GM12872 (cell line): ENCODE data around the gene MICAL2.

Experiments used
- TF ChIP-seq, protein P1 (sequence below): IDR thresholded peaks from 3 replicates; pipeline ENCODE4 v1.5.1; 2011; ENCODE audit warnings: low read depth, mild to moderate bottlenecking, low read length, moderate library complexity; ENCODE audit not compliant: insufficient read depth

The MICAL2 gene

DNA sequence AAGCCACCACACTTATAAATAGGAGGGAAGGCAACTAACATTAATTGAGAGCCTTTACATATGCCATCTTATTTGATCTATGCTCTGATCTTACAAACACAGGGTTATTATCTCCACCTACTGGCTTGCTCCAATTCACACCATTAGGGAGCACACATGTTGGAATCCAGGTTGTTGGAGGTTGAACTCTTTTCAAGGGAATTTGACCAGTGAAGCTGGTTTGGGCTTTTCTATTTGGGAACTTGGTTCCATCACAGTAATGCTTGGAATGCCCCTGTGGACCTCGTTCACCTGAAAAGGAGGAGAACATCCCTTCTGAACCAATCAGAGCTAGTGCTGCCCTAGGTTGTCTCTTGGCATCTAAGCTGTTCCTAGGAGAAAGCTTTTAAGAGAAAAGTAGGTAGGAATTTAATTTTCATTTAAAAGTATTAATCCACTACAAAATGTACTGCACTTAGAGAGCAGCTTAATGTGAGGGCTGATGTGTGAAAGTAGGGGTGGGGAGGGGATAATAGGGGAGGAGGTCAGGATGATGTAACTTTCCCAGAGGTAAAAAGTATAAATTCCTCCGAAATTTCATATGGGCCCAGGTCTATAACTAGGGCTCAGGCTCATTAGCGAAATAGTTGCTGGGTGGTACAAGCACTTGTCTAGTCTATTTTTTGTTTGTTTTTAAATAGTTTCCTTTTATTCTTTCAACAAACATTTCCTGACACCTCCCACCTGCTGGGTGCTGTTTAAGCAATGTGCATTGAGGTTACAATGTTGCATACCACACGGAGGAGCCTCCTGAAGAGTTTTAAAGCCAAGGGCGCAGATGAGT, 7.6 kb upstream of the MICAL2 start:
- TF ChIP-seq, protein P1, sequence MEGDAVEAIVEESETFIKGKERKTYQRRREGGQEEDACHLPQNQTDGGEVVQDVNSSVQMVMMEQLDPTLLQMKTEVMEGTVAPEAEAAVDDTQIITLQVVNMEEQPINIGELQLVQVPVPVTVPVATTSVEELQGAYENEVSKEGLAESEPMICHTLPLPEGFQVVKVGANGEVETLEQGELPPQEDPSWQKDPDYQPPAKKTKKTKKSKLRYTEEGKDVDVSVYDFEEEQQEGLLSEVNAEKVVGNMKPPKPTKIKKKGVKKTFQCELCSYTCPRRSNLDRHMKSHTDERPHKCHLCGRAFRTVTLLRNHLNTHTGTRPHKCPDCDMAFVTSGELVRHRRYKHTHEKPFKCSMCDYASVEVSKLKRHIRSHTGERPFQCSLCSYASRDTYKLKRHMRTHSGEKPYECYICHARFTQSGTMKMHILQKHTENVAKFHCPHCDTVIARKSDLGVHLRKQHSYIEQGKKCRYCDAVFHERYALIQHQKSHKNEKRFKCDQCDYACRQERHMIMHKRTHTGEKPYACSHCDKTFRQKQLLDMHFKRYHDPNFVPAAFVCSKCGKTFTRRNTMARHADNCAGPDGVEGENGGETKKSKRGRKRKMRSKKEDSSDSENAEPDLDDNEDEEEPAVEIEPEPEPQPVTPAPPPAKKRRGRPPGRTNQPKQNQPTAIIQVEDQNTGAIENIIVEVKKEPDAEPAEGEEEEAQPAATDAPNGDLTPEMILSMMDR, result no peak

DNA sequence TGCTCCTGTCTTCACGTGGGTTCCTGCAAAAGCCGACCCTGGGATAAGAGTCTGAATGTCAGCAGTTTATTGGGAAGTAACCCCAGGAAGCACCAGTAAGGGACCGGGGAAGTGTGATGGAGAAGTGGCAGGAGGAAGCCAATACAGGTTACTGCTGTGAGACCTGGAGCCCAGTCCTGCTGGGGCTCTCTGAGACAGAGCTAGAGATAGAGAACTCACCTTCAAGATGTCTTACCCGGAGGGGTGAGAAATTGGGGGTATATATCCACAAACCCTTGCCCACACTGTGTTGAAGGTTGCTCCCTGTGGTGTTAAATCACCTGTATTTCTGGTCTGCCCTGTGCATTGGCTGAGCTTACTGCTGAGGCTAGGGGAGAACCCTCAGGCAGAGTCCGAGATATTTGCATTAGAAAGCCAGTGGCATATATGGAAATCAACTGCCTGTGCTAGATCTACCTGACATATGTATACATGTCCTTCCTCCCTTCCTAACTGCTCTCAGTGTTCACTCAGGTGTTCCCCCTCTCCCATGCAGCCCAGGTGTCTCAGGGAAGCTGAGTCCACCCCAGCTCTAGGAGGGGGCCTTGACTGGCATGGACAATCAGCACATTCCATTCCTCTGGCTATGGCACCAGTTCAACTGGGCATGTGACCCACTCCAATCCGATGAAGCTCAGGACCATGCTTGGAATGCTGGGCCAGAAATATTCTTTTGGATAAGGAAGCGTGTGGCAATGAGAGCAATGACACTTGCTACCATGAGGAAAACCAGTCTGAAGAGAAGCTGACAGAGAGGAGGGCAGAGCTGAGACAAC, 6.8 kb upstream of the MICAL2 start:
- TF ChIP-seq, protein P1, result no peak

DNA sequence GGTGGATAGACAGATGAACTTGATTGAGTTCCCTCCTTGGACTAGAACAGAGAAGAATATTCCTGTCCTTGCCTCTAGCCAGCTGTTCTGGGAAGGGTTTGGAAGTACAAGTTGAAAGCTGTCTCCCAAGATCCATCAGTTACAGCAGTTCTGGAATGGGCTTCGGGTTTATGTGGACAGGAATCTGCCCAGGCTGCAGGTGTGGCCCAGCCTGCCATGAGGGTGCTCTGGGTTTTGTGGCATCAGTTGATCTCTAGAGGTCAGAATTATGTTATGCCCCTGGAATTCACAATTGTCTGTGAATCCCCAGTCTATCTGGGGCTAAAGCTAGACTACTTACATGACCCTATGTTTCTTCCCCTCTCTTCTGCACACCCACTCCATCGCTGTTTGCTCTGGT, 4.9 kb upstream of the MICAL2 start:
- TF ChIP-seq, protein P1, result no peak

DNA sequence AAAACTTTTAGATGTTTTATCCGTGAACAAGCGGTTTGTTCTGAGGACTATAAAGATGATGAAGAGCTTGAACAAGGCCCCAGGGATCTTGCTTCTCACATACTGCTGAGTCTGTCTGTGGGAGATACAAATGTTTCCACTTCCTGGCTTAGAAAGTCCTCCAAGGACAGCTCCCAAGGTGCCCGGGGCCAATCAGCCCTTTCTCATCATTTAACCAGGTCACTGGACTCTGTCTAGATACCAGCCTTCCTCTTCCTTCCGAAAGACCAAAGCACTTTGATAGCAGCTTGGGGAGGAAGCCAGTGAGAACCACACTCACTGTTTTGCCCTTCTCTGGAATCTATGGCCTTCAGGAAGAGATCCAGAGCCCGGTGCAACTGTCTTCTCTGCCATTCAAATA, 4.3 kb upstream of the MICAL2 start:
- TF ChIP-seq, protein P1, result no peak

DNA sequence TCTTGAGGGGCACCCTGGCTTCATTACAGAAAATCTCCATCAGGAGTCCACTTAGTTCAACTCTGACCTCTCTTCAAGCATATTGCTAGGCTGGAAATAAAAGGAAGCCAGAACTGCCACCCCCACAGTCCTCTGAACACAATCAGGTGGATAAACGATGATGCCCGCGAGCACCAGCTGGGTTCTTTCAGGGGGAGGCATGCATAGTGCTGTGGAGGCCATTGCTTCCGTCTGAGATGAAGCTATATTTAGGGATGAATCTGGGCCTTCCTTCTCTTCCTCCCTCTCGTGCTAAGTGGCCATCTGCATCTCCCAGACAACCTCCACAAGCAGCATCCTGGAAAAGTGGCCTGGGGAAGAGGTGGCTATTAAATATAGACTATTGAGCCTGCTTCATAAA, 3.9 kb upstream of the MICAL2 start:
- TF ChIP-seq, protein P1, result no peak

DNA sequence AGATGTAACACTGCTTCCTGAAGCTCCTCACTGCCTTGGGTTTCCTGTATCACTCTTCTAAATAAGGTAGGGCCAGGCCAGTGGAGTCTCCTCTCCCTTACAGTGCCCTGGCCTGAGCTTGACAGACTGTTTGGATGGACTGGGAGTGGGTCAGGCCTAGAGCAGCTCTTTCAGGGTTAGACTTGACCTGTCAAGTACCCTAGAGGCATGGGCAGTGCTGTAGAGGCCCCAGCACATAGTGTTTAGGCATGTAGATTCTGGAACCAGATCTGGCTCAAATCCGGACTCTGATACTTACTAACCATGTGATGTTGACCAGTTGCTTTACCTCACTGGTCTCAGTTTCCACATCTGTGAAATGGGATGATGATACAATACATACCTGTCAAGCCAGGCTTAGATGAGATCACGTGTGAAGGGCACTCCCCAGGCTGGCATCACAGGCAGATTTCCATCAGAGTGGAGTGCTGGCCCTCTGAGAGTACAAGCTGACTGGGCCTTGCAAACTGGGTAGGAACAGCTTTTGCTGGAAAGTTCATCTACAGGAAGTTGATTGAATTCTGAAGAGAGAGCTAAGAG, 1.4 kb upstream of the MICAL2 start:
- TF ChIP-seq, protein P1, result no peak

DNA sequence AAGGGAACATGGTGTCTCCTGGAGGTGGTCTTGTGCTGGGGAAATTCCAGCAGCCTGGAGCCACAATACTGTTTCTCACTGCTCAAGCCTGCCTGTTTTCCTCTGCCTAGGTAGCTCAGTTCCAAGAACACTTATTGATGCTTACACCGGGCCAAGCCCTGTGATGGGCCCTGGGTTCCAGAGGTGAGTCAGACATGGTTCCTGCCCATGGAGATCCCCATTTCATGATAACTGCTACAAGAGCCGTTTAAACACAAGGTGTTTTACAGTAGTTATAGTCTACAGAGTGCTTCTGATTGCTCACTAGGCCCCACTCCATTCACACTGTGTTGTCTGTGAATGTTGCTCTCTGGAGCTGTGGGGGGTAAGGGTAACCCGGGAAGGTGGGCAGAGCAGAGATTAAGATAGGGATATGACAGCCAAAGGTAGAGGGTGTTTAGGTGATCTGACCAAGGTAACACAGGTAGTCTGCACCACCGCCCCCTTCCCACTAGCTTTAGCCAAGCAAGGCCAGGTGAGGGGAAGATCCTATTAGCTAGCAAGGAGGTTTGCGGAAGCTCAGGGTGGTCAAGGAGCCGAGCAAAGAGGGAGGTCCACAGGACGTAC, 696 bp upstream of the MICAL2 start:
- TF ChIP-seq, protein P1, result no peak
